AG10803 (cell line): ENCODE measurements around the gene ALX4.
A peak's percentile ranks its signal among the peaks of the same experiment; 100 is the strongest.

Experiments
- DNase-seq: peaks from one replicate; pipeline ENCODE4 v3.0.0; 2010; ENCODE audit warnings: low read depth
- H3K4me3 ChIP-seq: 2 replicates; pipeline ENCODE4 v1.5.1; 2011; ENCODE audit warnings: mild to moderate bottlenecking, low read length, control low read depth
- CTCF ChIP-seq: conservative IDR thresholded peaks from 2 replicates; pipeline ENCODE4 v1.5.1; 2011; ENCODE audit warnings: mild to moderate bottlenecking, low read length, control low read depth, inconsistent platforms

The ALX4 gene

GRCh38 chr11:44322243-44322642, 12.3 kb upstream of the ALX4 start:
- no peak for TF ChIP-seq CTCF
- no peak for DNase-seq
- no peak overlapping the region for H3K4me3 ChIP-seq

- no peak overlapping the region for H3K4me3 ChIP-seq
- DNase-seq = no peak
- no peak for TF ChIP-seq CTCF
Measured at GRCh38 chr11:44321059-44321458, 11.1 kb upstream of the ALX4 start.

- H3K4me3 ChIP-seq = no peak overlapping the region
- TF ChIP-seq CTCF = no peak
- DNase-seq = no peak
Measured at GRCh38 chr11:44320289-44320973, 10.5 kb upstream of the ALX4 start.

DNA sequence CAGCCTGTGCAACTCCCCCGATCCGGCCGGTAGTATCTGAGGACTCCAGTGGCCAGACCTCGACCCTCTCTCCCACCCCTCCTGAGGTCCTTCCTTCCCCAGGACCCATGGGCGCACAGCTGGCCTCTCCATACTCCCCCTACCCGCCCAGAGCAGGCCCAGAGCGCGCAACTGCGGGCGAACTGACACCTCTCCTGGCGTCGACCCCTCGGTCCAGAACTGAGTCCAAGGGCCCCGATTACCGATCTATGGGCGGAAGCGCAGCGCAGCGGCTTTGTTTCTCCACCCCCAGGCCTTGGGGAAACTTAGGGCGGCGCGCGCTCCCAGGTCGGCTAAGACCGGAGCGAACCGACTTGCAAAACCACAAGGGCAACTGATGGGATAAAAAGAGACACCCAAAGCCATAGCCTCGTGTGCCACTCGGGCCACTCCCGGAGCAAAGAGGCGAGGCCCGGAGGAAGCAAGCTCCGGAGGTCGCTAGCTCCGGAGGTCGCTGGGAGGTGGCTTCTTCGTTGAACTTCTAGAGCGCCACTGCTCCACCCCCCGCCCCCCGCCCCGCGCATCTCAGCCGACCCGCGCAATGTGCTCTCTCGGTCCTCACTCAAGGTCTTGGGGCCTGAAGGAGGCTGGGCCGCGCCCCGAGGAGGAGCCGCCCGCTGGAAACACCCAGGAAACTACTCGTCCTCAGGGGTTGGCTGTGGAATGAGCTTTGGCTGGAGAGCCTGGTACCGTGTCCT, 9.8 kb upstream of the ALX4 start:
- no peak for TF ChIP-seq CTCF
- H3K4me3 ChIP-seq = no peak overlapping the region
- no peak for DNase-seq

DNA sequence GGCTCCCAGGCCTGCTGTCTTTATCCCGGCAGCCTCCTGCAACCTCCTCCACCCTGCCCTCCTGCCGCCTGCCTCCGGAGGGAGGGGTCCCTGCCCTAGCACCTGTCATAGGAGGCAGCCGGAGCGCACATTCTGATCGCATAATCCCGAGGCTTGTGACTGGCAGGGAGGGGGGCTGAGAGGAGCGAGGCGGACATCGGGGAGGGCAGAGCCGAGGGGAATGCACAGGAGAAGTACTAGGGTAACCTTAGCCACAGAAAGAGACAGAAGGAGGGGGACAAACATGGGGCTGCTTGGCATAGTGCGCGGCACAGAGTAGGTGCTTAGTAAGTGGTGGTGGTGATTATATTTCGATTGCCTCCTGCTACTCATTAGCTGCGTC, 9.2 kb upstream of the ALX4 start:
- DNase-seq = no peak
- TF ChIP-seq CTCF = no peak
- H3K4me3 ChIP-seq = no peak overlapping the region

DNA sequence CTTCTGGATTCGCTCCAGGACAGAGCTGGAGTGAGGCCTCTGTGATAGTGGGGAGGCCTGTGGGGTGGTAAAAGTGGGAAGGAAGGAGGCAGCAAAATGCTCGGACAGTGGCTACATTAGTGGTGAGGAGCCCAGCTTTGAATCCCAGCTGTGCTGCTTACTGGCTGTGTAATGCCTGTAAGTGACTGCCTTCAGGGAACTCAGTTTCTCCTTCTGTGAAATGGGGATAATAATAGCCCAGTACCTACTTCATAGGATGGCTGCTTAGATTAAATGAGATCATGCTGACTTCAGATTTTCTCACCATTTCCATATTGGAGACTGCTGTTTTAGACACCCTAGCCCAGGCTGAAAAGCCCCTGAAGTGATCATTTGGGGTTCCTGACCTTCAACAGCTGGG, 8.4 kb upstream of the ALX4 start:
- no peak for DNase-seq
- H3K4me3 ChIP-seq = no peak overlapping the region
- no peak for TF ChIP-seq CTCF

DNA sequence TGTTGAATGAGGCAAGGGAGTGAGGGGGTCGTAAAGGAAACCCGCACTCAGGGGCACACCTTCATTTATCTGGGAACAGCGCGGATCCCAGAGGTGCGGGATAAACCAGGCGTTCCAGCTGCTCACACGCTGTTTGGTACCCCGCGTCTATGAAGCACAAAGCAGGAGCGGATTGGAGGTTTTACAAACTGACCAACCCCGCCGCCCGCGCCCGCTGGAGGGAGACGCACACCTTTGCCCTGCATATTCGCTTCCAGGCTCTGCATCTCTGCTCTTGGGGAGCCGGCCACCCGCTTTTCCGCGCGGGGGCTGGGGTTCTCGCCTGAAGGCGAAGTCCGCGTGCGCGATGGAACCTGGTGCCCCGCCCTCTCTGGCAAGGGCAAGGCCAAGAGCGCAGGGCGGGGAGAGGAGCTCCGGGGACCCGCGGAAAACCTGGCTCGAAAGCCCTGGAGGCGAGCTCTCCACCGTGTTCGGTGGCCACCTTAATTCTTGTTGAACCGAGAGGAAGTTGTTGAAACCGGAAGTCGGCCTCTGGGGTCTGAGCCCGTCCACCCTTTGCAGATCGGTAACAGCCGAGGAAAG, 6.8 kb upstream of the ALX4 start:
- no peak for DNase-seq
- H3K4me3 ChIP-seq = peak overlapping the region; percentile 40
- no peak for TF ChIP-seq CTCF
